Mesendoderm (in vitro differentiated cells): ENCODE results near the gene FXN.

ENCODE experiments used
- DNase-seq: peaks from one replicate; pipeline ENCODE4 v3.0.0; 2013
- H2AK5ac ChIP-seq: 2 replicates; pipeline ENCODE4 v1.6.1; 2013; ENCODE audit warnings: low read length, inconsistent platforms
- H2BK120ac ChIP-seq: 2 replicates; pipeline ENCODE4 v1.6.1; 2013; ENCODE audit warnings: low read depth, mild to moderate bottlenecking, low read length, moderate library complexity, mixed read lengths
- H2BK15ac ChIP-seq: replicated peaks from 2 replicates; pipeline ENCODE4 v1.6.1; 2013; ENCODE audit warnings: low read depth, mild to moderate bottlenecking, moderate library complexity
- H2BK5ac ChIP-seq: 2 replicates; pipeline ENCODE4 v1.6.1; 2013; ENCODE audit warnings: low read length, inconsistent platforms
- H3K18ac ChIP-seq: 2 replicates; pipeline ENCODE4 v1.6.1; 2013; ENCODE audit warnings: mild to moderate bottlenecking, low read length, mixed read lengths
- H3K23ac ChIP-seq: one replicate; pipeline ENCODE4 v1.6.1; 2013; ENCODE audit warnings: low read length
- H3K27ac ChIP-seq: 2 replicates; pipeline ENCODE4 v1.5.1; 2013; ENCODE audit warnings: low read depth, mild to moderate bottlenecking, inconsistent platforms, low read length, moderate library complexity
- H3K27me3 ChIP-seq: 2 replicates; pipeline ENCODE4 v1.6.1; 2013; ENCODE audit warnings: low read length, control low read depth, mild to moderate bottlenecking, inconsistent platforms; ENCODE audit not compliant: insufficient read depth, poor library complexity
- H3K36me3 ChIP-seq: 2 replicates; pipeline ENCODE4 v1.6.1; 2013; ENCODE audit warnings: low read length, inconsistent platforms; ENCODE audit not compliant: control insufficient read depth, insufficient read depth
- H3K4ac ChIP-seq: one replicate; pipeline ENCODE4 v1.6.1; 2013; ENCODE audit warnings: low read depth, mild to moderate bottlenecking, low read length, moderate library complexity
- H3K4me1 ChIP-seq: 2 replicates; pipeline ENCODE4 v1.6.1; 2013; ENCODE audit warnings: low read depth, low read length, inconsistent platforms; ENCODE audit not compliant: control insufficient read depth
- H3K4me2 ChIP-seq: 2 replicates; pipeline ENCODE4 v1.6.1; 2013; ENCODE audit warnings: low read length
- H3K4me3 ChIP-seq: 2 replicates; pipeline ENCODE4 v1.5.1; 2013; ENCODE audit warnings: mild to moderate bottlenecking, low read length
- H3K56ac ChIP-seq: one replicate; pipeline ENCODE4 v1.6.1; 2013; ENCODE audit warnings: low read length
- H3K79me1 ChIP-seq: 2 replicates; pipeline ENCODE4 v1.6.1; 2013; ENCODE audit warnings: low read length, inconsistent platforms
- H3K79me2 ChIP-seq: 2 replicates; pipeline ENCODE4 v1.6.1; 2013; ENCODE audit warnings: mild to moderate bottlenecking, low read length; ENCODE audit not compliant: control insufficient read depth, insufficient read depth
- H3K9ac ChIP-seq: 2 replicates; pipeline ENCODE4 v1.6.1; 2013; ENCODE audit warnings: low read length, inconsistent platforms
- H4K5ac ChIP-seq: one replicate; pipeline ENCODE4 v1.6.1; 2013; ENCODE audit warnings: low read length
- H4K8ac ChIP-seq: one replicate; pipeline ENCODE4 v1.6.1; 2013; ENCODE audit warnings: low read depth, mild to moderate bottlenecking, control low read depth, low read length, moderate library complexity
- WGBS: extraction: QIAGEN DNeasy Blood & Tissue Kit; methylation state at CpG from one replicate; pipeline ENCODE4 v1.1.7; 2013; ENCODE audit warnings: low lambda C conversion rate, missing lambda C conversion rate; ENCODE audit not compliant: insufficient coverage; ENCODE audit errors: extremely low coverage; 5-methylcytosine and 5-hydroxymethylcytosine counted together

FXN gene

DNA sequence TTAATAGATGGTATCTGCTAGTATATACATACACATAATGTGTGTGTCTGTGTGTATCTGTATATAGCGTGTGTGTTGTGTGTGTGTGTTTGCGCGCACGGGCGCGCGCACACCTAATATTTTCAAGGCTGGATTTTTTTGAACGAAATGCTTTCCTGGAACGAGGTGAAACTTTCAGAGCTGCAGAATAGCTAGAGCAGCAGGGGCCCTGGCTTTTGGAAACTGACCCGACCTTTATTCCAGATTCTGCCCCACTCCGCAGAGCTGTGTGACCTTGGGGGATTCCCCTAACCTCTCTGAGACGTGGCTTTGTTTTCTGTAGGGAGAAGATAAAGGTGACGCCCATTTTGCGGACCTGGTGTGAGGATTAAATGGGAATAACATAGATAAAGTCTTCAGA, 757 bp downstream of the FXN start:
- no CpG with 5 or more reads among the region's 14 CpGs for WGBS
- no peak for DNase-seq

DNA sequence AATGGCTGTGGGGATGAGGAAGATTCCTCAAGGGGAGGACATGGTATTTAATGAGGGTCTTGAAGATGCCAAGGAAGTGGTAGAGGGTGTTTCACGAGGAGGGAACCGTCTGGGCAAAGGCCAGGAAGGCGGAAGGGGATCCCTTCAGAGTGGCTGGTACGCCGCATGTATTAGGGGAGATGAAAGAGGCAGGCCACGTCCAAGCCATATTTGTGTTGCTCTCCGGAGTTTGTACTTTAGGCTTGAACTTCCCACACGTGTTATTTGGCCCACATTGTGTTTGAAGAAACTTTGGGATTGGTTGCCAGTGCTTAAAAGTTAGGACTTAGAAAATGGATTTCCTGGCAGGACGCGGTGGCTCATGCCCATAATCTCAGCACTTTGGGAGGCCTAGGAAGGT, 1.2 kb downstream of the FXN start:
- H3K18ac ChIP-seq = no peak overlapping the region
- H4K5ac ChIP-seq = no peak overlapping the region
- H3K23ac ChIP-seq = no peak overlapping the region
- H3K4me2 ChIP-seq = peak overlapping the region; percentile 93
- no peak for DNase-seq
- H3K27ac ChIP-seq = no peak overlapping the region
- H3K4me1 ChIP-seq = no peaks in the 10 kb centered on the region
- no peaks in the 10 kb centered on the region for H3K36me3 ChIP-seq
- no peak overlapping the region for H4K8ac ChIP-seq
- H2BK15ac ChIP-seq = no peak overlapping the region
- peak overlapping the region; percentile 96 for H3K9ac ChIP-seq
- peaks cover 29% of the 10 kb centered on the region for H3K79me2 ChIP-seq
- no CpG with 5 or more reads among the region's 10 CpGs for WGBS
- H3K4ac ChIP-seq = no peak overlapping the region
- H3K56ac ChIP-seq = peak overlapping the region; percentile 99
- H2BK5ac ChIP-seq = no peak overlapping the region
- peak overlapping the region; percentile 62 for H2AK5ac ChIP-seq
- no peak overlapping the region for H2BK120ac ChIP-seq
- H3K27me3 ChIP-seq = no peaks in the 10 kb centered on the region
- peak overlapping the region; percentile 83 for H3K4me3 ChIP-seq
- peaks cover 14% of the 10 kb centered on the region for H3K79me1 ChIP-seq

More for the DNA sequence above, 757 bp downstream of the FXN start:
- H2BK5ac ChIP-seq = no peak overlapping the region
- H3K56ac ChIP-seq = peak overlapping the region; percentile 99
- H2AK5ac ChIP-seq = no peak overlapping the region
- H3K27ac ChIP-seq = no peak overlapping the region
- H4K5ac ChIP-seq = no peak overlapping the region
- H3K4me3 ChIP-seq = peak overlapping the region; percentile 83
- H3K36me3 ChIP-seq = no peaks in the 10 kb centered on the region
- no peak overlapping the region for H2BK120ac ChIP-seq
- peaks cover 10% of the 10 kb centered on the region for H3K79me1 ChIP-seq
- H2BK15ac ChIP-seq = no peak overlapping the region
- H4K8ac ChIP-seq = no peak overlapping the region
- peak overlapping the region; percentile 96 for H3K9ac ChIP-seq
- H3K18ac ChIP-seq = no peak overlapping the region
- H3K23ac ChIP-seq = no peak overlapping the region
- peaks cover 25% of the 10 kb centered on the region for H3K79me2 ChIP-seq
- H3K4me1 ChIP-seq = no peaks in the 10 kb centered on the region
- H3K27me3 ChIP-seq = no peaks in the 10 kb centered on the region
- H3K4ac ChIP-seq = no peak overlapping the region
- peak overlapping the region; percentile 93 for H3K4me2 ChIP-seq

DNA sequence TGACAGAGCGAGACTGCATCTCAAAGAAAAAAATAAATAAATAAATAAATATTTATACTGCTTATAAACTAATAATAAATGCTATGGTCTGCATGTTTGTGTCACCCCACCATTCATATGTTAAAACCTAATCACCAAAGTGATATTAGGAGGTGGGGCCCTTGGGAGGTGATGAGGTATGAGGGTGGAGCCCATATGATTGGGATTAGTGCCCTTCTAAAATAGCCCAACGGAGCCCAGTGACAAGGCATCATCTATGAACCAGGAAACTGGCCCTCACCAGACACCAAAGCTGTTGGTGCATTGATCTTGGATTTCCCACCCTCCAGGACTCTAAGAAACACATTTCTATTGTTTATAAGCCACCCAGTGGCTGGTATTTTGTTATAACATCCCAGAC, 5.1 kb downstream of the FXN start:
- Histone ChIP-seq H3K4me3 (no peak overlapping the region), H3K18ac (no peak overlapping the region), H3K27me3 (no peaks in the 10 kb centered on the region), H4K8ac (no peak overlapping the region), H3K79me1 (peaks cover 18% of the 10 kb centered on the region), H3K27ac (no peak overlapping the region), H2AK5ac (no peak overlapping the region), H3K36me3 (no peaks in the 10 kb centered on the region), H3K4me2 (no peak overlapping the region), H2BK15ac (no peak overlapping the region), H4K5ac (no peak overlapping the region), H3K56ac (no peak overlapping the region), H3K23ac (no peak overlapping the region), H3K9ac (no peak overlapping the region), H3K79me2 (peaks cover 29% of the 10 kb centered on the region), H3K4me1 (peaks cover 6% of the 10 kb centered on the region), H2BK120ac (no peak overlapping the region), H2BK5ac (no peak overlapping the region), H3K4ac (no peak overlapping the region)
- DNase-seq = no peak
- WGBS = no CpG with 5 or more reads among the region's 2 CpGs

DNA sequence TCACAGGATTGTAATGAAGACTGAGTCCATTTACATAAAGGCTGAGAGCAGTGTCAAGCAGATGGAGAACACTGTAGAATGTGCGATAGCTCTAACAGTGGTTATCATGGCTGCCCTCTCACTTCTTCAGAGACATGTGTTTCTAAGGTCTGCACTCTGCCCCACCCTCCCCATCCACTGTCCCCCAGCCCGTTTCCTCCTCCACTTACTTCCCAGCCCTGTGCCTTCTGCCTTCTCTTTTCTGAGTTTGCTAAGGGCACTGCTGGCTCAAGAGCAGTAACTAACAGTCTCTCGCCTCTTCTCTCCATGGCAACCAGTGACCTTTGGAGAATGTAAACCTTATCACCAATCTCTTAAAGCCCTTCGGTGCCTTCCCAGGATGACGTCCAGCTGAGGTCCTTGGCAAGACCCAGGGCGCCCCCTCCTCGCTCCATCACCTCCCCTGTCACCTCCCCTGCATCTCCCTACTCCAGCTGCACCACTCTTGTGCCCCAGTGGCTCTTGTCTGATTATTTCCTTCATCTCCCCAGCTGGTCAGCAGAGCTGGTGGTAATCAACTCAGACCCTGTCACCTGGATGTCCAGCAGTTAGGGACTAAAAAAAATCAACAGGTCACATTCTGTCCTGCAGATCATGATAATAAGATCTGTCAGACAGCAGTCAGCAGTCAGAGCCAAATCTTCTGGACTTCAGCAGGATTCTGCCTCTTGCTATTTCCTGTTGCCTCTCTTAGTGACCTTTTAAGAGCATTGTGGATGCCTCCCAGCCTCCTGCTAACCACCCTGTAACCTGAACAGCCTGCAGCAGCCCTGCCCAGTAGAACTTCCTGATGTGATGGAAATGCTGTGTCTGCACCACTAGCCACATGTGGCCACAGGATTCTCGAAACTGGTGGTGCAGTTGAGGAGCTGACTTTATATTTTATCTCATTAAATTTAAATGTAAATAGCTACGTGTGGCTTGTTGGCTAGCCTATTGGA, 9.0 kb downstream of the FXN start:
- no peak overlapping the region for H3K4me3 ChIP-seq
- H3K79me1 ChIP-seq = peaks cover 23% of the 10 kb centered on the region
- H2BK15ac ChIP-seq = no peak overlapping the region
- H3K27me3 ChIP-seq = no peaks in the 10 kb centered on the region
- H3K23ac ChIP-seq = no peak overlapping the region
- DNase-seq = peak; percentile 92
- no peak overlapping the region for H4K8ac ChIP-seq
- no peak overlapping the region for H2BK120ac ChIP-seq
- no peak overlapping the region for H3K9ac ChIP-seq
- H4K5ac ChIP-seq = no peak overlapping the region
- no peak overlapping the region for H3K4ac ChIP-seq
- peak overlapping the region; percentile 27 for H3K27ac ChIP-seq
- peaks cover 2% of the 10 kb centered on the region for H3K36me3 ChIP-seq
- no peak overlapping the region for H2AK5ac ChIP-seq
- peaks cover 7% of the 10 kb centered on the region for H3K4me1 ChIP-seq
- no peak overlapping the region for H3K4me2 ChIP-seq
- no peak overlapping the region for H3K56ac ChIP-seq
- H2BK5ac ChIP-seq = no peak overlapping the region
- WGBS = no CpG with 5 or more reads among the region's 9 CpGs
- H3K18ac ChIP-seq = no peak overlapping the region
- H3K79me2 ChIP-seq = peaks cover 17% of the 10 kb centered on the region

DNA sequence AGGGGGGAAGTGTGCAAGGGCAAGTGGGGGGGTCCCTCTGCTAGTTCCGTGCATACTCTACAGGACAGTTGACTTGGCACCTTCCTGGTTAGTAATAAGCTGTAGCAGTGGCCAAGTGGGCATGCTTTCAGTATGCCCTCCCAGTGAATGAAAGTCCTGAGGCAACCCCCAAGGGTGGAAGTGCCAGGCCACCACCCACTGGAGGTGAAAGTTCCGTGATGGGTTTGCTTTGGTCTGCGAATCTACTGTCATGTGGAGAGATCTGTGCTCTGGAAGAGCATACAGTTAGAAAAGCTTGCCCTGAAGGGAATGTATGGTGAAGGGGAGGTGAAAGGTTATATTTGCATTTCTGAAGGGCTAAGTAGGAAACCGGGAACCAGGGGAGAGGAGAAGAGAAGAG, 10.3 kb downstream of the FXN start:
- peaks cover 11% of the 10 kb centered on the region for H3K79me2 ChIP-seq
- H3K4ac ChIP-seq = no peak overlapping the region
- H3K18ac ChIP-seq = peak overlapping the region; percentile 57
- H2BK120ac ChIP-seq = no peak overlapping the region
- H3K27me3 ChIP-seq = no peaks in the 10 kb centered on the region
- peaks cover 7% of the 10 kb centered on the region for H3K4me1 ChIP-seq
- no peak overlapping the region for H3K23ac ChIP-seq
- no CpG with 5 or more reads among the region's 4 CpGs for WGBS
- no peak for DNase-seq
- H3K4me3 ChIP-seq = no peak overlapping the region
- H3K9ac ChIP-seq = no peak overlapping the region
- H4K5ac ChIP-seq = no peak overlapping the region
- no peak overlapping the region for H3K4me2 ChIP-seq
- H3K36me3 ChIP-seq = peaks cover 2% of the 10 kb centered on the region
- no peak overlapping the region for H2AK5ac ChIP-seq
- peaks cover 19% of the 10 kb centered on the region for H3K79me1 ChIP-seq
- H3K56ac ChIP-seq = no peak overlapping the region
- no peak overlapping the region for H2BK5ac ChIP-seq
- H3K27ac ChIP-seq = peak overlapping the region; percentile 3
- peak overlapping the region; percentile 46 for H2BK15ac ChIP-seq
- H4K8ac ChIP-seq = no peak overlapping the region
